GM19043 (cell line): ENCODE data around the gene OR2M2.

ENCODE experiments used
- ATAC-seq: cut with Tn5 transposase; IDR thresholded peaks from one replicate; pipeline ENCODE4 v1.9.1; 2021; ENCODE audit warnings: low read depth; ENCODE audit not compliant: unreplicated experiment

Gene OR2M2

GRCh38 chr1:248174521-248174920 is at the start of gene OR2M2:
Gene OR2M2 (plus strand): TSS chr1:248174821. CDS start chr1:248179986, 5,165 bp downstream.
- no peak for ATAC-seq

- no peak for ATAC-seq
Observed at GRCh38 chr1:248127653-248128052, 47.0 kb upstream of the OR2M2 start.

- ATAC-seq = no peak
Observed at GRCh38 chr1:248136811-248137210, 37.8 kb upstream of the OR2M2 start.

GRCh38 chr1:248140846-248141245 is 33.8 kb upstream of the OR2M2 start:
- ATAC-seq = no peak

- ATAC-seq = no peak
Observed at GRCh38 chr1:248143311-248143710, 31.3 kb upstream of the OR2M2 start.

GRCh38 chr1:248144513-248145198 is 30.0 kb upstream of the OR2M2 start, which contains the start of gene OR2M5:
Gene OR2M5 (plus strand): TSS chr1:248145148. CDS start chr1:248145148, 0 bp downstream.
- ATAC-seq = no peak

- ATAC-seq = no peak
Observed at GRCh38 chr1:248152056-248152827, 22.4 kb upstream of the OR2M2 start.

- ATAC-seq = no peak
Observed at GRCh38 chr1:248155927-248156326, 18.7 kb upstream of the OR2M2 start.

- no peak for ATAC-seq
Observed at GRCh38 chr1:248158758-248159157, 15.9 kb upstream of the OR2M2 start.

GRCh38 chr1:248164031-248164430 is 10.6 kb upstream of the OR2M2 start:
- ATAC-seq = no peak

- ATAC-seq = no peak
Observed at GRCh38 chr1:248165186-248165585, 9.4 kb upstream of the OR2M2 start.

- no peak for ATAC-seq
Observed at GRCh38 chr1:248183996-248184395, 9.4 kb downstream of the OR2M2 start.

- no peak for ATAC-seq
Observed at GRCh38 chr1:248187363-248187762, 12.7 kb downstream of the OR2M2 start.

- ATAC-seq = no peak
Observed at GRCh38 chr1:248189026-248189425, 14.4 kb downstream of the OR2M2 start.

GRCh38 chr1:248194117-248194516 is 19.5 kb downstream of the OR2M2 start:
- ATAC-seq = no peak

- no peak for ATAC-seq
Observed at GRCh38 chr1:248196965-248197364, 22.3 kb downstream of the OR2M2 start, which contains the start of gene OR2M3. Gene OR2M3 (plus strand): TSS chr1:248197265. CDS start chr1:248203068, 5,803 bp downstream.

- ATAC-seq = no peak
Observed at GRCh38 chr1:248215880-248216279, 41.3 kb downstream of the OR2M2 start.

- ATAC-seq = no peak
Observed at GRCh38 chr1:248225537-248225936, 50.9 kb downstream of the OR2M2 start.

- ATAC-seq = no peak
Observed at GRCh38 chr1:248229360-248229908, 54.8 kb downstream of the OR2M2 start.
